SK-N-MC (cell line): ENCODE data around the gene DCST2.
"Not testable (repeated sequence)": the region's sequence is repeated elsewhere in the genome, so short reads cannot be mapped to it uniquely, and the experiment has no call there.

Experiments used
- DNase-seq: peaks from one replicate; pipeline ENCODE4 v3.0.0-alpha.2; 2011; ENCODE audit warnings: low read depth, low spot score
- H3K27ac ChIP-seq: fragments of 200-600 bp; sonication (generic); 2 replicates; pipeline ENCODE4 v1.5.1; 2016; ENCODE audit warnings: mixed run types
- H3K36me3 ChIP-seq: fragments of 200-600 bp; sonication (generic); 2 replicates; pipeline ENCODE4 v1.6.1; 2017; ENCODE audit warnings: antibody characterized with exemption, low read length, mixed read lengths; ENCODE audit not compliant: insufficient read depth
- H3K4me3 ChIP-seq: fragments of 200-600 bp; sonication (generic); 2 replicates; pipeline ENCODE4 v1.5.1; 2016
- H3K9ac ChIP-seq: fragments of 200-600 bp; sonication (generic); 2 replicates; pipeline ENCODE4 v1.8.0; 2017; ENCODE audit warnings: mixed run types, mixed read lengths; ENCODE audit not compliant: insufficient read length
- H3K9me3 ChIP-seq: fragments of 200-600 bp; sonication (generic); 2 replicates; pipeline ENCODE4 v1.6.1; 2017; ENCODE audit warnings: low read depth, mild to moderate bottlenecking, antibody characterized with exemption, low read length, moderate library complexity, mixed read lengths
- EZH2 ChIP-seq: fragments of 200-600 bp; sonication (generic); IDR thresholded peaks from one replicate; pipeline ENCODE4 v1.6.1; 2017; ENCODE audit warnings: antibody characterized with exemption
- FOXP2 ChIP-seq: optimal IDR thresholded peaks from 2 replicates; pipeline ENCODE3; 2011; ENCODE audit warnings: mild to moderate bottlenecking, moderate library complexity; ENCODE audit not compliant: insufficient read depth; ENCODE audit errors: extremely low read length, control extremely low read depth
- POLR2AphosphoS5 ChIP-seq: IDR thresholded peaks from 2 replicates; pipeline ENCODE4 v1.6.1; 2012; ENCODE audit warnings: mild to moderate bottlenecking, low read depth, low read length, borderline replicate concordance

DCST2 gene

DNA sequence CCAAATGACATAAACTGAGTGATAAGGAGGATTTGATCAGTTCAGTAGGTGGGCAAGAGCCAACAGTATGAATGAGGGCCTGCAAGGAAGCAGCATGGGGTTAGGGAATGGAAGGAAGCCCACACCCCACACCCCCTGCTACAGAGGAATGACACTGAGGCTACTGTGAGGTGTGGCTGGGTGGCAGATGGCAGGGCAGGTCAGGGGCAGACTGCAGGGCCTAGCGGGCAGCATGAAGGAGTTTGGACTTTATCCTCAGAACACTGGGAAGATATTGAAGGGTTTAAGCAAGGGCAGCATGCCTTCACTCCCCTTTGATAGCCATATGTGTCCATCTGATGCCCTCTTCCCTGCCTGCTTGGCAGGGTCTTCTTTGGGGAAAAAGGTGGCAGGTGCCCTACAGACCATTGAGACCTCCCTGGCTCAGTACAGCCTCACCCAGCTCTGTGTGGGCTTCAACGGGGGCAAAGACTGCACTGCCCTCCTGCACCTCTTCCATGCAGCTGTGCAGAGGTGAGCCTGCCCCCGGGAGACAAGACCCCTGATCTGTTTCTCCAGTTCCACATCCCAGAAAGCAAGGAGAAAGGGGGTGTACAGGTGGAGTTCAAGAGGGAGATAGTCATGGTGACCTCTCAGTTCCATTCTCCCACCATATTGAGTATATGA, 44.3 kb downstream of the DCST2 start:
- Histone ChIP-seq H3K9ac (no peak overlapping the region), H3K36me3 (peaks cover 41% of the 10 kb centered on the region), H3K4me3 (no peak overlapping the region), H3K27ac (no peak overlapping the region), H3K9me3 (no peaks in the 10 kb centered on the region)
- DNase-seq = no peak
- no peak for TF ChIP-seq POLR2AphosphoS5
- TF ChIP-seq FOXP2 = no peak
- TF ChIP-seq EZH2 = no peak

DNA sequence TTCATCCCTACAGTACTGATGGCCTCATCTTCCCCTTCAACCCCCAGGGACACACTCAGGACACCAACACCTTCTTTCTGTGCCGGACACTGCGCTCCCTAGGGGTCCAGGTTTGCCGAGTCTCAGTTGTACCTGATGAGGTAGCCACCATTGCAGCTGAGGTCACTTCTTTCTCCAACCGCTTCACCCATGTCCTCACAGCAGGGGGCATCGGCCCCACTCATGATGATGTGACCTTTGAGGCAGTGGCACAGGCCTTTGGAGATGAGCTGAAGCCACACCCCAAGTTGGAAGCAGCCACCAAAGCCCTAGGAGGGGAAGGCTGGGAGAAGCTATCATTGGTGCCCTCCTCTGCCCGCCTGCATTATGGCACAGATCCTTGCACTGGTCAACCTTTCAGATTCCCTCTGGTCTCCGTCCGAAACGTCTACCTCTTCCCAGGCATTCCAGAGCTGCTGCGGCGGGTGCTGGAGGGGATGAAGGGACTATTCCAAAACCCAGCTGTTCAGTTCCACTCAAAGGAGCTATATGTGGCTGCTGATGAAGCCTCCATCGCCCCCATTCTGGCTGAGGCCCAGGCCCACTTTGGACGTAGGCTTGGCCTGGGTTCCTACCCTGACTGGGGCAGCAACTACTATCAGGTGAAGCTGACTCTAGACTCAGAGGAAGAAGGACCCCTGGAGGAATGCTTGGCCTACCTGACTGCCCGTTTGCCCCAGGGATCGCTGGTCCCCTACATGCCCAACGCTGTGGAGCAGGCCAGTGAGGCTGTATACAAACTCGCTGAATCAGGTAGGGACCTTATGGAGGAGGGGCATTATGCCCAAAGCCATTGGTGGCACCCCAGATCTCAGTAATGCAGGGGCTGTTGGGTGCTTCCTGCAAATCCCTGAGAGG, 45.3 kb downstream of the DCST2 start:
- DNase-seq = no peak
- TF ChIP-seq EZH2 (no peak), FOXP2 (no peak), POLR2AphosphoS5 (no peak)
- no peak overlapping the region for H3K27ac ChIP-seq
- no peak overlapping the region for H3K4me3 ChIP-seq
- H3K36me3 ChIP-seq = peaks cover 41% of the 10 kb centered on the region
- no peaks in the 10 kb centered on the region for H3K9me3 ChIP-seq
- H3K9ac ChIP-seq = no peak overlapping the region

- Histone ChIP-seq H3K36me3 (peaks cover 41% of the 10 kb centered on the region), H3K9ac (no peak overlapping the region), H3K4me3 (no peak overlapping the region), H3K27ac (no peak overlapping the region), H3K9me3 (no peaks in the 10 kb centered on the region)
- no peak for DNase-seq
- TF ChIP-seq POLR2AphosphoS5 = no peak
Measured at GRCh38 chr1:154987326-154987725, 46.3 kb downstream of the DCST2 start.

DNA sequence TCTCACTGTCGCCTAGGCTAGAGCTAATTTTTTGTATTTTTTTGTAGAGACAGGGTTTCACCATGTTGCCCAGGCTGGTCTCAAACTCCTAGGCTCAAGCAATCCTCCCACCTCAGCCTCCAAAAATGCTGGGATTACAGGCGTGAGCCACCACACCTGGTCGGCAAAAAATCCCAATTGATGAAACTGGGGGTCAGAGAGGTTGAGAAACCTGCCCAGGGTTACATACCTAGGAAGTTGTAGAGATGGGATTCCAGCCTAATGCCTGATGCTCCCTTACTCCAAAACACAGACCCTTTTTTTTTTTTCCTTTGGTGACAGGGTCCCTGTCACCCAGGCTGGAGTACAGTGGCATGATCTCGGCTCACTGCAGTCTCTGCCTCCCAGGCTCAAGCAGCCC, 46.8 kb downstream of the DCST2 start:
- H3K27ac ChIP-seq, H3K9me3 ChIP-seq, H3K9ac ChIP-seq, DNase-seq, H3K4me3 ChIP-seq: not testable (repeated sequence)
- peaks cover 41% of the 10 kb centered on the region for H3K36me3 ChIP-seq

DNA sequence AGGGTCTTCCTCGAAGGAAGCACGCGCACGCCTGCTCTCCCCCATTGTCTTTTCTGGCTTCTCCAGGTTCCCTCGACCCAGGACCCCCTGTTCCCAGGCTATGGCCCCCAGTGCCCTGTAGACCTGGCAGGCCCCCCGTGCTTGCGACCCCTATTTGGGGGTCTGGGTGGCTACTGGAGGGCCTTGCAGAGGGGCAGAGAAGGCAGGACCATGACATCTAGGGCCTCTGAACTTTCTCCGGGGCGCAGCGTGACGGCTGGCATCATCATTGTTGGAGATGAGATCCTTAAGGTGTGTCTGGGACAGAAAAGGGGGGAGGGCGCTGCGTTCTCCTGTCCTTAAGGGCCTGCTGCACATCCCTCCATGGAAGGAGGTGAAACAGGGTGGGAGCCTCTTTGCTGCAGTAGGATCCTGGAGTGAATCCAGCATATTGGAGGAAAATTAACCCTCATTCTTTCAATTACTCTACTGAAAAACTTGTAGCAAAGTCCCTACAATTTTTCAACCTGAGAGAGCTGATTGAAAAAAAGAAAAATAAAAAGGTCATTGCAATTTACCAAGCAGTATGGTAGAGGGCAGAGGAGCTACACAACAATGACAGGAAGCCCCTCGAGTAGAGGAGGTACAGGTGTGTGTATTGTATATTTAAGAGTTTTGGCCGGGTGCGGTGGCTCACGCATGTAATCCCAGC, 49.7 kb downstream of the DCST2 start:
- peak overlapping the region; percentile 58 for H3K27ac ChIP-seq
- peak overlapping the region; percentile 84 for H3K4me3 ChIP-seq
- TF ChIP-seq EZH2 (no peak), FOXP2 (no peak), POLR2AphosphoS5 (no peak)
- H3K9me3 ChIP-seq = no peaks in the 10 kb centered on the region
- peaks cover 47% of the 10 kb centered on the region for H3K36me3 ChIP-seq
- peak overlapping the region; percentile 93 for H3K9ac ChIP-seq
- DNase-seq = no peak

DNA sequence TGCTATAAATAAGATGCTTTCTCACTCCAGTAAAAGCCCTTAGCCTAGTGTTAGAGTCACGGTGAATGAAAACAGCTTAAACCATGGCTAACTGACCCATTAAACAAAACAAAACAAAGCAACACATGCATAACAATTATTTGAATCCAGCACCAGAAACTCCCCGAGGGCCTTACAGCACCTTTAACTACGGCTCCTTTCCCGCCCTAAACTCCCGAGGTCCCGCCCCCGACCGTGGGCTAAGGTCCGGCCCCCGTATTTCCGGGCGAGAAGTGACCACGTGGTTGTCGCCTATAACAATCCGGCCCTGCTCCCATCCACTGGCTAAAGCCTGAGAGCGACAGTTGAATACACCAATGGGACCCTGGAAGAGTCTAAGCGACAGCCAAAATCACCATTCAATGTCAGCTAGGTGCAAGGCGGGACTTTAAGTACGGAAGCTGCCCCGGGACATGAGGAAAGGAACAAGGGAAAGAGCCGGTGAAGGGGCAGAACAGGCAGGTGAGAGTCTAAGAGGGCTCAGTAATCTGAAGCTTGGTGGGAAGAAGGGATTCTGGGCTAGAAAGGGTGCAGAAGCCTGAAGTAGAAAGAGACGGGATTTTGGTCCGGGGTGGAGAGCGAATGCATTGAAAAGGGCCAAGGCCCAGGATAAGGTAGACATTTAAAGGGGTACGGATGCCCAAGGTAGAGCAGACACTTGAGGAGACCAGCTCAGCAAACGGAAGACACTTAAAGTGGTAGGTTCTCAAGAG, 50.5 kb downstream of the DCST2 start, which contains the start of gene FLAD1:
Gene FLAD1 (plus strand): TSS at position 448 of the 752 bp plus-strand sequence. CDS start 351 bp downstream, outside the sequence.
- Histone ChIP-seq H3K9ac (peak within 1 kb of the TSS; percentile 93), H3K27ac (peak within 1 kb of the TSS; percentile 90), H3K36me3 (peaks cover 45% of the 10 kb centered on the region), H3K4me3 (peak within 1 kb of the TSS; percentile 84), H3K9me3 (no peaks in the 10 kb centered on the region)
- peak; percentile 100 for DNase-seq
- TF ChIP-seq POLR2AphosphoS5 (peak; percentile 68; the same call in 1 of the 2 replicates), EZH2 (no peak)

- no peak for TF ChIP-seq FOXP2
- no peak for TF ChIP-seq POLR2AphosphoS5
- TF ChIP-seq EZH2 = no peak
- H3K27ac ChIP-seq = peak overlapping the region; percentile 90
- H3K4me3 ChIP-seq = peak overlapping the region; percentile 84
- DNase-seq = no peak
- H3K9ac ChIP-seq = peak overlapping the region; percentile 92
- no peaks in the 10 kb centered on the region for H3K9me3 ChIP-seq
- H3K36me3 ChIP-seq = peaks cover 45% of the 10 kb centered on the region
Measured at GRCh38 chr1:154982341-154982740, 51.2 kb downstream of the DCST2 start.

DNA sequence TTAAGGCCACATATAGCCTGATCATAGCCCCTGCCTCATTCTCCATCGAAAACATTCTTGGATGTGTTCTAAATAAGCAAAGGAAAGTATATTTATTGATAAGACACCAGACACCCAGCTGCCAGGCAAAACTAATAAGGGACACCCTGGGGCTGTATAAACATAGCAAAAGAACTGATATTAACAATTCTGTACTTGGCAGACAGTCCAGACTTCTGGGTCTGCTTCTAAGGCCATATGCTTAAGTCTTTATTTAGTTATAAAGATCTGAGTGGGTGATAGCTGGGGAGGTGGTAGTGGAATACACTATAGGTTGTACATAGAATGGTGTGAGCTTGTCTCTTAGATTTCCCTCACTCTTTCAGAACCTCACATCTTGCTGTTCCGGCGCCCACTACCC, 55.2 kb downstream of the DCST2 start:
- Histone ChIP-seq H3K4me3 (no peak overlapping the region), H3K9ac (no peak overlapping the region), H3K27ac (0 out of 2 replicates have a peak overlapping the region, but pooled peaks have one; percentile 1), H3K9me3 (no peaks in the 10 kb centered on the region), H3K36me3 (peaks cover 45% of the 10 kb centered on the region)
- no peak for TF ChIP-seq POLR2AphosphoS5
- no peak for TF ChIP-seq EZH2
- no peak for TF ChIP-seq FOXP2
- no peak for DNase-seq

- not testable (repeated sequence) for H3K4me3 ChIP-seq, H3K9me3 ChIP-seq, DNase-seq
- peak overlapping the region; percentile 31 for H3K9ac ChIP-seq
- H3K27ac ChIP-seq = peak overlapping the region; percentile 45
- peaks cover 45% of the 10 kb centered on the region for H3K36me3 ChIP-seq
Measured at GRCh38 chr1:154977762-154978161, 55.8 kb downstream of the DCST2 start.
